SK-N-SH treated with all-trans-retinoic acid at 6 μM for 48 hours (cell line): ENCODE data around the gene DRD4.

ENCODE experiments used
- ATAC-seq: fragments of 200-7000 bp; cut with Tn5 transposase; 3 replicates; pipeline ENCODE4 v1.9.1; 2020; ENCODE audit warnings: mild to moderate bottlenecking, moderate library complexity
- ARNTL ChIP-seq: fragments of 450-650 bp; formaldehyde crosslinking; IDR thresholded peaks from 2 replicates; pipeline ENCODE4 v1.5.0; 2020; ENCODE audit warnings: low read depth, mild to moderate bottlenecking, moderate library complexity, borderline replicate concordance
- BACH2 ChIP-seq: fragments of 250-450 bp; sonication (Bioruptor Pico); IDR thresholded peaks from 2 replicates; pipeline ENCODE4 v1.9.0; 2021; ENCODE audit warnings: mild to moderate bottlenecking, borderline replicate concordance
- CSDC2 ChIP-seq: fragments of 250-450 bp; sonication (Bioruptor Pico); IDR thresholded peaks from 2 replicates; pipeline ENCODE4 v1.5.0; 2020; ENCODE audit warnings: mild to moderate bottlenecking, moderate library complexity
- CSRNP3 ChIP-seq: fragments of 250-450 bp; sonication (Bioruptor Pico); IDR thresholded peaks from 2 replicates; pipeline ENCODE4 v1.5.1; 2021; ENCODE audit warnings: mild to moderate bottlenecking, moderate library complexity
- ESRRG ChIP-seq: fragments of 250-450 bp; sonication (Bioruptor Pico); IDR thresholded peaks from 2 replicates; pipeline ENCODE4 v1.6.1; 2021; ENCODE audit warnings: mild to moderate bottlenecking
- ISL1 ChIP-seq: fragments of 250-450 bp; sonication (Bioruptor Pico); IDR thresholded peaks from 2 replicates; pipeline ENCODE4 v2.1.2; 2022; ENCODE audit warnings: mild to moderate bottlenecking, moderate library complexity
- OSR1 ChIP-seq: fragments of 250-450 bp; sonication (Bioruptor Pico); IDR thresholded peaks from 2 replicates; pipeline ENCODE4 v1.8.0; 2022; ENCODE audit warnings: moderate library complexity, mild to moderate bottlenecking, inconsistent platforms
- PATZ1 ChIP-seq: fragments of 250-450 bp; sonication (Bioruptor Pico); IDR thresholded peaks from 2 replicates; pipeline ENCODE4 v1.8.0; 2020; ENCODE audit warnings: mild to moderate bottlenecking, moderate library complexity, borderline replicate concordance
- PPARA ChIP-seq: fragments of 250-450 bp; sonication (Bioruptor Pico); IDR thresholded peaks from 2 replicates; pipeline ENCODE4 v1.5.0; 2020; ENCODE audit warnings: mild to moderate bottlenecking, borderline replicate concordance
- RARB ChIP-seq: fragments of 250-450 bp; sonication (Bioruptor Pico); IDR thresholded peaks from 2 replicates; pipeline ENCODE4 v1.8.0; 2021; ENCODE audit warnings: mild to moderate bottlenecking, moderate library complexity
- TCF4 ChIP-seq: fragments of 250-450 bp; sonication (Bioruptor Pico); IDR thresholded peaks from 2 replicates; pipeline ENCODE4 v1.8.0; 2021; ENCODE audit warnings: mild to moderate bottlenecking, moderate library complexity, borderline replicate concordance
- ZC3H10 ChIP-seq: fragments of 250-450 bp; sonication (Bioruptor Pico); IDR thresholded peaks from 2 replicates; pipeline ENCODE4 v1.5.1; 2021; ENCODE audit warnings: mild to moderate bottlenecking, moderate library complexity
- ZFP3 ChIP-seq: fragments of 250-450 bp; sonication (Bioruptor Pico); IDR thresholded peaks from 2 replicates; pipeline ENCODE4 v1.5.0; 2020; ENCODE audit warnings: mild to moderate bottlenecking, moderate library complexity
- ZFP30 ChIP-seq: fragments of 450-650 bp; formaldehyde crosslinking; IDR thresholded peaks from 2 replicates; pipeline ENCODE4 v1.5.0; 2022; ENCODE audit warnings: mild to moderate bottlenecking, moderate library complexity
- ZNF70 ChIP-seq: fragments of 450-650 bp; formaldehyde crosslinking; IDR thresholded peaks from 2 replicates; pipeline ENCODE4 v1.5.0; 2020; ENCODE audit warnings: mild to moderate bottlenecking, moderate library complexity
- ZNF8 ChIP-seq: fragments of 450-650 bp; formaldehyde crosslinking; IDR thresholded peaks from 2 replicates; pipeline ENCODE4 v1.5.0; 2020; ENCODE audit warnings: mild to moderate bottlenecking, moderate library complexity
- TF ChIP-seq, protein P1 (sequence below): fragments of 250-450 bp; sonication (Bioruptor Pico); IDR thresholded peaks from 2 replicates; pipeline ENCODE4 v1.5.0; 2020; ENCODE audit warnings: mild to moderate bottlenecking, moderate library complexity
- TF ChIP-seq, protein P2 (sequence below): fragments of 250-450 bp; sonication (Bioruptor Pico); IDR thresholded peaks from 2 replicates; pipeline ENCODE4 v1.8.0; 2021; ENCODE audit warnings: low read depth, mild to moderate bottlenecking, moderate library complexity, borderline replicate concordance
- TF ChIP-seq, protein P3 (sequence below): fragments of 250-450 bp; sonication (Bioruptor Pico); IDR thresholded peaks from 2 replicates; pipeline ENCODE4 v1.5.1; 2020; ENCODE audit warnings: low read depth, mild to moderate bottlenecking, moderate library complexity

The DRD4 gene

GRCh38 chr11:637333-637592 is 194 bp downstream of the DRD4 start:
- ATAC-seq = no peak

GRCh38 chr11:637593-638521 is 788 bp downstream of the DRD4 start:
- TF ChIP-seq ISL1 (CRISPR knock-in tag) (no peak), ZNF8 (CRISPR knock-in tag) (no peak), CSDC2 (CRISPR knock-in tag) (no peak), BACH2 (CRISPR knock-in tag) (no peak), ESRRG (no peak), TCF4 (CRISPR knock-in tag) (no peak), ZNF70 (CRISPR knock-in tag) (no peak), PPARA (CRISPR knock-in tag) (no peak), ZC3H10 (CRISPR knock-in tag) (no peak), ZFP3 (CRISPR knock-in tag) (no peak), RARB (no peak), OSR1 (CRISPR knock-in tag) (no peak), ZFP30 (CRISPR knock-in tag) (no peak), CSRNP3 (CRISPR knock-in tag) (no peak), PATZ1 (CRISPR knock-in tag) (no peak), ARNTL (CRISPR knock-in tag) (no peak)
- TF ChIP-seq, protein P1, sequence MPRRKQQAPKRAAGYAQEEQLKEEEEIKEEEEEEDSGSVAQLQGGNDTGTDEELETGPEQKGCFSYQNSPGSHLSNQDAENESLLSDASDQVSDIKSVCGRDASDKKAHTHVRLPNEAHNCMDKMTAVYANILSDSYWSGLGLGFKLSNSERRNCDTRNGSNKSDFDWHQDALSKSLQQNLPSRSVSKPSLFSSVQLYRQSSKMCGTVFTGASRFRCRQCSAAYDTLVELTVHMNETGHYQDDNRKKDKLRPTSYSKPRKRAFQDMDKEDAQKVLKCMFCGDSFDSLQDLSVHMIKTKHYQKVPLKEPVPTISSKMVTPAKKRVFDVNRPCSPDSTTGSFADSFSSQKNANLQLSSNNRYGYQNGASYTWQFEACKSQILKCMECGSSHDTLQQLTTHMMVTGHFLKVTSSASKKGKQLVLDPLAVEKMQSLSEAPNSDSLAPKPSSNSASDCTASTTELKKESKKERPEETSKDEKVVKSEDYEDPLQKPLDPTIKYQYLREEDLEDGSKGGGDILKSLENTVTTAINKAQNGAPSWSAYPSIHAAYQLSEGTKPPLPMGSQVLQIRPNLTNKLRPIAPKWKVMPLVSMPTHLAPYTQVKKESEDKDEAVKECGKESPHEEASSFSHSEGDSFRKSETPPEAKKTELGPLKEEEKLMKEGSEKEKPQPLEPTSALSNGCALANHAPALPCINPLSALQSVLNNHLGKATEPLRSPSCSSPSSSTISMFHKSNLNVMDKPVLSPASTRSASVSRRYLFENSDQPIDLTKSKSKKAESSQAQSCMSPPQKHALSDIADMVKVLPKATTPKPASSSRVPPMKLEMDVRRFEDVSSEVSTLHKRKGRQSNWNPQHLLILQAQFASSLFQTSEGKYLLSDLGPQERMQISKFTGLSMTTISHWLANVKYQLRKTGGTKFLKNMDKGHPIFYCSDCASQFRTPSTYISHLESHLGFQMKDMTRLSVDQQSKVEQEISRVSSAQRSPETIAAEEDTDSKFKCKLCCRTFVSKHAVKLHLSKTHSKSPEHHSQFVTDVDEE (CRISPR knock-in tag) = no peak
- TF ChIP-seq, protein P2, sequence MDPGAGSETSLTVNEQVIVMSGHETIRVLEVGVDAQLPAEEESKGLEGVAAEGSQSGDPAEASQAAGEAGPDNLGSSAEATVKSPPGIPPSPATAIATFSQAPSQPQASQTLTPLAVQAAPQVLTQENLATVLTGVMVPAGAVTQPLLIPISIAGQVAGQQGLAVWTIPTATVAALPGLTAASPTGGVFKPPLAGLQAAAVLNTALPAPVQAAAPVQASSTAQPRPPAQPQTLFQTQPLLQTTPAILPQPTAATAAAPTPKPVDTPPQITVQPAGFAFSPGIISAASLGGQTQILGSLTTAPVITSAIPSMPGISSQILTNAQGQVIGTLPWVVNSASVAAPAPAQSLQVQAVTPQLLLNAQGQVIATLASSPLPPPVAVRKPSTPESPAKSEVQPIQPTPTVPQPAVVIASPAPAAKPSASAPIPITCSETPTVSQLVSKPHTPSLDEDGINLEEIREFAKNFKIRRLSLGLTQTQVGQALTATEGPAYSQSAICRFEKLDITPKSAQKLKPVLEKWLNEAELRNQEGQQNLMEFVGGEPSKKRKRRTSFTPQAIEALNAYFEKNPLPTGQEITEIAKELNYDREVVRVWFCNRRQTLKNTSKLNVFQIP (CRISPR knock-in tag) = no peak
- TF ChIP-seq, protein P3, sequence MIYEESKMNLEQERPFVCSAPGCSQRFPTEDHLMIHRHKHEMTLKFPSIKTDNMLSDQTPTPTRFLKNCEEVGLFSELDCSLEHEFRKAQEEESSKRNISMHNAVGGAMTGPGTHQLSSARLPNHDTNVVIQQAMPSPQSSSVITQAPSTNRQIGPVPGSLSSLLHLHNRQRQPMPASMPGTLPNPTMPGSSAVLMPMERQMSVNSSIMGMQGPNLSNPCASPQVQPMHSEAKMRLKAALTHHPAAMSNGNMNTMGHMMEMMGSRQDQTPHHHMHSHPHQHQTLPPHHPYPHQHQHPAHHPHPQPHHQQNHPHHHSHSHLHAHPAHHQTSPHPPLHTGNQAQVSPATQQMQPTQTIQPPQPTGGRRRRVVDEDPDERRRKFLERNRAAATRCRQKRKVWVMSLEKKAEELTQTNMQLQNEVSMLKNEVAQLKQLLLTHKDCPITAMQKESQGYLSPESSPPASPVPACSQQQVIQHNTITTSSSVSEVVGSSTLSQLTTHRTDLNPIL (CRISPR knock-in tag) = no peak
- TF ChIP-seq, all 23 proteins: peak for 0
- ATAC-seq = no peak

More at GRCh38 chr11:637333-637592, 194 bp downstream of the DRD4 start:
- TF ChIP-seq, protein P1 (CRISPR knock-in tag) = no peak
- TF ChIP-seq BACH2 (CRISPR knock-in tag) = no peak
- no peak for TF ChIP-seq ZC3H10 (CRISPR knock-in tag)
- no peak for TF ChIP-seq ZFP30 (CRISPR knock-in tag)
- TF ChIP-seq, all 23 proteins: peak for 0
